SK-N-SH treated with all-trans-retinoic acid at 6 μM for 48 hours (cell line): ENCODE measurements around the gene FAM161A.

Experiments used
- ATAC-seq: fragments of 200-7000 bp; cut with Tn5 transposase; 3 replicates; pipeline ENCODE4 v1.9.1; 2020; ENCODE audit warnings: mild to moderate bottlenecking, moderate library complexity
- ARNTL ChIP-seq: fragments of 450-650 bp; formaldehyde crosslinking; IDR thresholded peaks from 2 replicates; pipeline ENCODE4 v1.5.0; 2020; ENCODE audit warnings: low read depth, mild to moderate bottlenecking, moderate library complexity, borderline replicate concordance
- CREB5 ChIP-seq: fragments of 250-450 bp; sonication (Bioruptor Pico); IDR thresholded peaks from 2 replicates; pipeline ENCODE4 v1.5.1; 2020; ENCODE audit warnings: low read depth, mild to moderate bottlenecking, moderate library complexity
- CSDC2 ChIP-seq: fragments of 250-450 bp; sonication (Bioruptor Pico); IDR thresholded peaks from 2 replicates; pipeline ENCODE4 v1.5.0; 2020; ENCODE audit warnings: mild to moderate bottlenecking, moderate library complexity
- CSRNP3 ChIP-seq: fragments of 250-450 bp; sonication (Bioruptor Pico); IDR thresholded peaks from 2 replicates; pipeline ENCODE4 v1.5.1; 2021; ENCODE audit warnings: mild to moderate bottlenecking, moderate library complexity
- ESRRG ChIP-seq: fragments of 250-450 bp; sonication (Bioruptor Pico); IDR thresholded peaks from 2 replicates; pipeline ENCODE4 v1.6.1; 2021; ENCODE audit warnings: mild to moderate bottlenecking
- ISL1 ChIP-seq: fragments of 250-450 bp; sonication (Bioruptor Pico); IDR thresholded peaks from 2 replicates; pipeline ENCODE4 v2.1.2; 2022; ENCODE audit warnings: mild to moderate bottlenecking, moderate library complexity
- OSR1 ChIP-seq: fragments of 250-450 bp; sonication (Bioruptor Pico); IDR thresholded peaks from 2 replicates; pipeline ENCODE4 v1.8.0; 2022; ENCODE audit warnings: moderate library complexity, mild to moderate bottlenecking, inconsistent platforms
- POU6F1 ChIP-seq: fragments of 250-450 bp; sonication (Bioruptor Pico); IDR thresholded peaks from 2 replicates; pipeline ENCODE4 v1.8.0; 2021; ENCODE audit warnings: low read depth, mild to moderate bottlenecking, moderate library complexity, borderline replicate concordance
- RARB ChIP-seq: fragments of 250-450 bp; sonication (Bioruptor Pico); IDR thresholded peaks from 2 replicates; pipeline ENCODE4 v1.8.0; 2021; ENCODE audit warnings: mild to moderate bottlenecking, moderate library complexity
- SNAI2 ChIP-seq: fragments of 250-450 bp; sonication (Bioruptor Pico); IDR thresholded peaks from 2 replicates; pipeline ENCODE4 v1.5.0; 2020; ENCODE audit warnings: mild to moderate bottlenecking, moderate library complexity
- TOX ChIP-seq: fragments of 250-450 bp; sonication (Bioruptor Pico); IDR thresholded peaks from 2 replicates; pipeline ENCODE4 v1.8.0; 2021; ENCODE audit warnings: mild to moderate bottlenecking, moderate library complexity, borderline replicate concordance
- TSHZ2 ChIP-seq: fragments of 250-450 bp; sonication (Bioruptor Pico); IDR thresholded peaks from 2 replicates; pipeline ENCODE4 v1.5.0; 2020; ENCODE audit warnings: mild to moderate bottlenecking, moderate library complexity
- ZC3H10 ChIP-seq: fragments of 250-450 bp; sonication (Bioruptor Pico); IDR thresholded peaks from 2 replicates; pipeline ENCODE4 v1.5.1; 2021; ENCODE audit warnings: mild to moderate bottlenecking, moderate library complexity
- ZFP3 ChIP-seq: fragments of 250-450 bp; sonication (Bioruptor Pico); IDR thresholded peaks from 2 replicates; pipeline ENCODE4 v1.5.0; 2020; ENCODE audit warnings: mild to moderate bottlenecking, moderate library complexity
- ZFP30 ChIP-seq: fragments of 450-650 bp; formaldehyde crosslinking; IDR thresholded peaks from 2 replicates; pipeline ENCODE4 v1.5.0; 2022; ENCODE audit warnings: mild to moderate bottlenecking, moderate library complexity
- ZNF565 ChIP-seq: fragments of 450-650 bp; formaldehyde crosslinking; conservative IDR thresholded peaks from 2 replicates; pipeline ENCODE4 v1.5.0; 2020; ENCODE audit warnings: low read depth, mild to moderate bottlenecking, moderate library complexity
- ZNF70 ChIP-seq: fragments of 450-650 bp; formaldehyde crosslinking; IDR thresholded peaks from 2 replicates; pipeline ENCODE4 v1.5.0; 2020; ENCODE audit warnings: mild to moderate bottlenecking, moderate library complexity
- ZNF8 ChIP-seq: fragments of 450-650 bp; formaldehyde crosslinking; IDR thresholded peaks from 2 replicates; pipeline ENCODE4 v1.5.0; 2020; ENCODE audit warnings: mild to moderate bottlenecking, moderate library complexity

FAM161A gene

GRCh38 chr2:61793389-61793836 is 60.4 kb downstream of the FAM161A start:
- TF ChIP-seq TSHZ2 (CRISPR knock-in tag) (no peak), TOX (CRISPR knock-in tag) (no peak), CSDC2 (CRISPR knock-in tag) (no peak), ISL1 (CRISPR knock-in tag) (no peak), OSR1 (CRISPR knock-in tag) (no peak), ESRRG (CRISPR knock-in tag) (no peak), ZC3H10 (CRISPR knock-in tag) (no peak), ARNTL (CRISPR knock-in tag) (no peak), SNAI2 (CRISPR knock-in tag) (no peak), ZFP3 (CRISPR knock-in tag) (no peak), ZNF70 (no peak), CREB5 (no peak)
- ATAC-seq = peak; percentile 82

- ATAC-seq = no peak
Observed at GRCh38 chr2:61792355-61792890, 61.4 kb downstream of the FAM161A start.

GRCh38 chr2:61789807-61790602 is 63.9 kb downstream of the FAM161A start:
- no peak for ATAC-seq
- TF ChIP-seq ESRRG (CRISPR knock-in tag) (no peak), ZFP3 (CRISPR knock-in tag) (no peak)

More at GRCh38 chr2:61792355-61792890, 61.4 kb downstream of the FAM161A start:
- no peak for TF ChIP-seq CSRNP3 (CRISPR knock-in tag)
- no peak for TF ChIP-seq ZNF565
- TF ChIP-seq OSR1 (CRISPR knock-in tag) = no peak
- no peak for TF ChIP-seq RARB
- TF ChIP-seq, all 23 proteins: peak for 0

- no peak for TF ChIP-seq TOX (CRISPR knock-in tag)
- TF ChIP-seq, all 23 proteins: peak for 0
- no peak for ATAC-seq
Observed at GRCh38 chr2:61787941-61788563, 65.8 kb downstream of the FAM161A start.

- no peak for TF ChIP-seq POU6F1
- TF ChIP-seq ZNF8 = no peak
- TF ChIP-seq ZFP30 = no peak
- no peak for TF ChIP-seq TSHZ2 (CRISPR knock-in tag)
- TF ChIP-seq CSRNP3 (CRISPR knock-in tag) = no peak
- TF ChIP-seq SNAI2 (CRISPR knock-in tag) = no peak
- TF ChIP-seq ZNF565 = no peak
- TF ChIP-seq RARB = no peak
- no peak for TF ChIP-seq ZC3H10 (CRISPR knock-in tag)
- no peak for TF ChIP-seq ZFP3 (CRISPR knock-in tag)
- no peak for TF ChIP-seq CREB5
- TF ChIP-seq ESRRG (CRISPR knock-in tag) = no peak
- ATAC-seq = no peak
Observed at GRCh38 chr2:61786876-61787275, 67.0 kb downstream of the FAM161A start.
